Inflammatory macrophage treated with lipopolysaccharide for 1 hour (primary cell): ENCODE results near the gene DHRS1.

Experiments used
- DNase-seq, 2 donors: peaks; one replicate each; pipeline ENCODE4 v3.0.0-alpha.2; 2020 to 2022

The DHRS1 gene

GRCh38 chr14:24327303-24327702 is 27.7 kb upstream of the DHRS1 start:
- no peak for DNase-seq

GRCh38 chr14:24325963-24326362 is 26.4 kb upstream of the DHRS1 start:
- DNase-seq, result no peak

- no peak for DNase-seq
These were observed 25.5 kb upstream of the DHRS1 start for GRCh38 chr14:24325041-24325530.

GRCh38 chr14:24324024-24324423 is 24.4 kb upstream of the DHRS1 start:
- no peak for DNase-seq

GRCh38 chr14:24323341-24323740 is 23.8 kb upstream of the DHRS1 start:
- no peak for DNase-seq

GRCh38 chr14:24322672-24323071 is 23.1 kb upstream of the DHRS1 start:
- DNase-seq, result no peak

- no peak for DNase-seq
These were observed 21.8 kb upstream of the DHRS1 start for GRCh38 chr14:24321212-24321975.

- no peak for DNase-seq
These were observed 17.8 kb upstream of the DHRS1 start for GRCh38 chr14:24317141-24317928.

GRCh38 chr14:24316597-24316950 is 17.0 kb upstream of the DHRS1 start:
- no peak for DNase-seq

- no peak for DNase-seq
These were observed 16.4 kb upstream of the DHRS1 start for GRCh38 chr14:24315807-24316596.

- DNase-seq, result no peak
These were observed 15.7 kb upstream of the DHRS1 start for GRCh38 chr14:24315243-24315806.

- no peak for DNase-seq
These were observed 15.0 kb upstream of the DHRS1 start for GRCh38 chr14:24314377-24315193.

- no peak for DNase-seq
These were observed 14.3 kb upstream of the DHRS1 start for GRCh38 chr14:24313913-24314312.

- DNase-seq, result peak; percentile 71 to 75
These were observed 13.3 kb upstream of the DHRS1 start for GRCh38 chr14:24312736-24313507.

- DNase-seq, result peak; percentile 78 to 87
These were observed 12.4 kb upstream of the DHRS1 start for GRCh38 chr14:24311837-24312615.

- DNase-seq, result no peak
These were observed 11.3 kb upstream of the DHRS1 start, which contains the start of gene LTB4R for GRCh38 chr14:24310646-24311604. LTB4R (plus strand) TSS chr14:24311502; CDS start chr14:24315652, 4,150 bp downstream.

GRCh38 chr14:24310265-24310645 is 10.7 kb upstream of the DHRS1 start:
- no peak for DNase-seq

- no peak for DNase-seq
These were observed 10.1 kb upstream of the DHRS1 start, which contains the start of gene LTB4R2 for GRCh38 chr14:24309538-24310264. LTB4R2 (plus strand) TSS chr14:24310140; CDS start chr14:24310665, 525 bp downstream.
